AG04450 (cell line): ENCODE data around the gene ARHGAP19. TPM values are rescaled to one million over a fixed set of nuclear protein-coding genes. Genes with fewer than 3 reads are reported as not detected.

ENCODE experiments used
- CTCF ChIA-PET: fragments of 300-600, 350-600 bp; formaldehyde crosslinking; extraction: SDS; loops from one replicate; lab custom pipeline; 2022; ENCODE audit warnings: antibody characterized with exemption, inconsistent platforms; lab: Charles Lee
- POLR2A ChIA-PET: fragments of 350-600 bp; formaldehyde crosslinking; extraction: SDS; loops from one replicate; lab custom pipeline; 2021; ENCODE audit warnings: antibody characterized with exemption, inconsistent platforms; lab: Yijun Ruan, JAX
- DNase-seq: peaks from one replicate; pipeline ENCODE4 v3.0.0-alpha.2; 2011; ENCODE audit warnings: low read depth, low spot score
- H3K27ac ChIP-seq: one replicate; pipeline ENCODE4 v1.5.1; 2012; ENCODE audit warnings: low read depth, low read length, control low read depth
- H3K27me3 ChIP-seq: one replicate; pipeline ENCODE4 v1.6.0; 2012; ENCODE audit warnings: low read length; ENCODE audit not compliant: control insufficient read depth, insufficient read depth
- H3K4me3 ChIP-seq: 2 replicates; pipeline ENCODE4 v1.5.1; 2011; ENCODE audit warnings: mild to moderate bottlenecking, low read depth, low read length, control low read depth
- H3K9me3 ChIP-seq: 2 replicates; pipeline ENCODE4 v1.5.1; 2012; ENCODE audit warnings: low read length; ENCODE audit not compliant: control insufficient read depth, insufficient read depth
- CTCF ChIP-seq: IDR thresholded peaks from 2 replicates; pipeline ENCODE4 v1.5.1; 2011; ENCODE audit warnings: low read depth, low read length, control low read depth, inconsistent platforms
- polyA plus RNA-seq: library from polyadenylated mRNA; depleted of rRNA; stranded (reverse); fragments of >200 nt; gene quantifications from 2 replicates; pipeline ENCODE4 v1.2.3, GENCODE V29; 2011

Gene ARHGAP19
- polyA plus RNA-seq, 1 experiment, result 8.6 TPM

- CTCF ChIA-PET, result interaction anchor here (0.9 to 5.6 kb wide), 4 partner anchors 8 to 154 kb away, joined by 3 to 66 read pairs (median 26); no protein-coding TSS in a partner anchor
- Histone ChIP-seq H3K27ac (no peak overlapping the region), H3K4me3 (no peak overlapping the region), H3K9me3 (no peaks in the 10 kb centered on the region), H3K27me3 (no peaks in the 10 kb centered on the region)
- POLR2A ChIA-PET, result no interaction called here
- no peak for TF ChIP-seq CTCF
- no peak for DNase-seq
Measured at GRCh38 chr10:97226398-97226797, 66.0 kb downstream of the ARHGAP19 start.

GRCh38 chr10:97224483-97225435, 67.7 kb downstream of the ARHGAP19 start:
- Histone ChIP-seq H3K4me3 (no peak overlapping the region), H3K27ac (no peak overlapping the region), H3K27me3 (no peaks in the 10 kb centered on the region), H3K9me3 (no peaks in the 10 kb centered on the region)
- ChIA-PET CTCF (interaction anchor here (0.8 to 5.6 kb wide), 4 partner anchors 10 to 152 kb away, joined by 5 to 66 read pairs (median 26); no protein-coding TSS in a partner anchor), POLR2A (no interaction called here)
- DNase-seq, result no peak
- no peak for TF ChIP-seq CTCF

GRCh38 chr10:97222326-97222961, 70.0 kb downstream of the ARHGAP19 start:
- TF ChIP-seq CTCF, result no peak
- no peak overlapping the region for H3K4me3 ChIP-seq
- CTCF ChIA-PET, result interaction anchor here (0.5 to 5.6 kb wide), 5 partner anchors 12 to 292 kb away, joined by 3 to 74 read pairs (median 6); no protein-coding TSS in a partner anchor

GRCh38 chr10:97220355-97220754, 72.1 kb downstream of the ARHGAP19 start:
- H3K27ac ChIP-seq, result no peak overlapping the region
- DNase-seq, result no peak
- ChIA-PET POLR2A (no interaction called here), CTCF (interaction anchor here (1.1 to 5.5 kb wide), 5 partner anchors 10 to 183 kb away, joined by 4 to 74 read pairs (median 6); no protein-coding TSS in a partner anchor)
- H3K9me3 ChIP-seq, result no peaks in the 10 kb centered on the region
- H3K4me3 ChIP-seq, result no peak overlapping the region
- H3K27me3 ChIP-seq, result no peaks in the 10 kb centered on the region
- TF ChIP-seq CTCF, result no peak

More at GRCh38 chr10:97222326-97222961, 70.0 kb downstream of the ARHGAP19 start:
- H3K9me3 ChIP-seq, result no peaks in the 10 kb centered on the region
- no peak for DNase-seq
- H3K27ac ChIP-seq, result no peak overlapping the region
- POLR2A ChIA-PET, result no interaction called here
- no peaks in the 10 kb centered on the region for H3K27me3 ChIP-seq
